KBM-7 (cell line): ENCODE results near the gene GTPBP3.

Source experiments
- DNase-seq: peaks from one replicate; pipeline ENCODE4 v3.0.0-alpha.2; 2015
- in situ Hi-C: fragments of 300-500 bp; cut with MboI; formaldehyde crosslinking; loops from 2 replicates; pipeline ENCODE4 v1.14.3; 2020; ENCODE audit warnings: low sequenced_read_pairs, low pct_unique_long_range_greater_than_20kb, mixed read lengths

The GTPBP3 gene

DNA sequence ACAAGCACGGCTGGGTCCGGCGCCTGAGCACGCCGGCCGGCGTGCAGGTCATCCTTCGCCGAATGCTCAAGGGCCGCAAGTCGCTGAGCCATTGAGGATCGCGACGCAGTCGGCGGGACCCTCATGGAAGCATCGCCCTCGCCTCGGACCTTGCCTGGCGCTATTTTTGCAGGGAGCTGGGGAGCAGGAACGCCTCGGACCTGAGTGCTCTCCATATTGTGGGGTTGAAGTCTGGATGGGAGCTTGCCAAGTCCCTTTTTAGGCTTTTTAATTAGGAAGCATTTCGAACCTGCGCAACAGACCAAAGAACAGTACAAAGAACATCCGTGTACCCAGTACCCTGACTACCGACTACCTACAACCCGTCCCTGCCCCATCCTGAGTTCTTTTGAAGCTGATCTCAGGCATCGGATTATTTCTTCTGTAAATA is 31.1 kb upstream of the GTPBP3 start:
- in situ Hi-C loops = no loop called here
- DNase-seq = no peak

DNA sequence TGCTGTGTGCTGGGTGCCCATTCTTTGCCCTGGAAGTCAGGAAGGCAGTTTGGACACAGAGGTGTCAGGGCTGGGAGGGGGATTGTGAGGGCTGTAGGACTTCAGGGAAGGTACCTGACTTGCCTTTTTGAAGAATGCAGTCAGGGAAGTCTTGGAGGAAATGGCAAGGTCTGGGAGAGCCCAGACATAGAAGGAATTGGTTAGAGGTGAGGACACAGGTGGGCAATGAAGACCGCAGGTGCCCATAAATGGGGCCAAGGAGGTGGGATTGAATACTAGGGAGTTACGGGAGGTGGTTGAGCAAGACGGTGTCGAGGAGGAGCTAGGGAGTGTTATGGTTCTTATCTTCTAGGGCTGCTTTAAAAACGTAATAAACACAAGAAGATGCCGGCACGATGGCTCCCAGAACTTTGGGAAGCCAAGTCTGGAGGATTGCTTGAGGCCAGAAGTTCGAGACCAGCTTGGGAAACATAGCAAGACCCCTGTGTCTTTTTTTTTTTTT is 29.4 kb upstream of the GTPBP3 start:
- in situ Hi-C loops = no loop called here
- DNase-seq = no peak

DNA sequence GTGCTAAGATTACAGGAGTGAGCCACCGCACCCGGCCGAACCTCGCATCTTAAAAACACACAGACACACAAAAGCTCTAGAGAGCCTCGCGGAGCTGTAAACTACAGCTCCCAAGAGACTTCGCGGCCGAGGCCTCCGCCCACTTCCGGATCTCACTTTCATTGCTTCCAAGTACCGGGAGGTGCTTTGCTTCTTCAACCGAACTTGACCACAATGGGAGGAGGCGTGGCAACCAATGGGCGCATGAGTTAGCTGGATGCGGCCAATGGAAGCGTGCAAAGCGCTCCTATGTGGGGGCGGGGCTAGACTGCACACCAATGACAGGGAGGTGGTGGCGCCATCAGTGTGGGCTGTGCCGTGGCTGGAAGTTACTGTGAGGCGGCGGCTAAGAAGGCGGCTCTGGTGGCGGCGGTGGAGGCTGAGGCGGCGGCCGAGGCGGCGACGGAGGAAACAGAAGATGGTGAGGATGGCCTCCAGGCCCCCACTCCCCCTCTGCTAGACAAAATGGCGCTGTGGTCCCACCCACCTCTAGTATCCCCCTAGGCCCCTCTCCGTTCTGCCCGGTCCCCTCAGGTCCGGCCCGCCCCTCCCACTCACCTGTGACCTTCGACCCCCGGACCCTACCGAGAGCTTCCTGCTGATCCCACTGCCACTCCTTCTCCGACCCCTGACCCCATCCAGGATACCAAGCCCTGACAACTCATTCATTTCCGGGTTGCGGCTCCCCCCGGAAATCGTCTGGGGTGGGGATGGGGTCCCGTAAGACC is 28.0 kb upstream of the GTPBP3 start, which contains the start of gene DDA1:
Gene DDA1, plus strand, starts transcription at position 366 of the 767 bp plus-strand sequence. Its CDS starts 92 bp downstream, at position 458.
- peak; percentile 99 for DNase-seq
- in situ Hi-C loops = no loop called here

DNA sequence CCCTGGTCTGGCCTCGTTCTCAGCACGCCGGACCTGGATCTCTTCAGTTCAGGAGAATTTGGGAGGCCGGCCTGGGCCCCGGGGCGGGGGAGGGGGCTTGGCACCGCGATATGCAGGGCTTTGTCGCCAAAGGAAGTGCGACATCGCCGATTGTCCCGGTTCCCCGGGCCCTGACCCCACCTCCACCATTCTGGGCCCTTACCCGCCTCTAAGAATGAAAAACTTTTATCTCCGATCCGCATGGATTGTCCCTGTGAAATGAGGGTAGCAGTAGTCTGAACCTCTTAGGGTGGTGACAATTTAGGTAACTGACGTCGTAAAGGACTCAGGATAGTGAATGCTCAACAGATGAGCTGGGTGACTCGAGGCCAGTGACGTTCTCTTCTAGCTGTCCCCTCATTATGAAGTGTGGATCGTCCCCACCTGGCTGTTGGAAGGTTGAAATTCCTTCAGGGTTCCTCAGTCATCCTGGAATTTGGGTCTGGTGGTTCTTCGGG is 27.3 kb upstream of the GTPBP3 start:
- in situ Hi-C loops = no loop called here
- no peak for DNase-seq

DNA sequence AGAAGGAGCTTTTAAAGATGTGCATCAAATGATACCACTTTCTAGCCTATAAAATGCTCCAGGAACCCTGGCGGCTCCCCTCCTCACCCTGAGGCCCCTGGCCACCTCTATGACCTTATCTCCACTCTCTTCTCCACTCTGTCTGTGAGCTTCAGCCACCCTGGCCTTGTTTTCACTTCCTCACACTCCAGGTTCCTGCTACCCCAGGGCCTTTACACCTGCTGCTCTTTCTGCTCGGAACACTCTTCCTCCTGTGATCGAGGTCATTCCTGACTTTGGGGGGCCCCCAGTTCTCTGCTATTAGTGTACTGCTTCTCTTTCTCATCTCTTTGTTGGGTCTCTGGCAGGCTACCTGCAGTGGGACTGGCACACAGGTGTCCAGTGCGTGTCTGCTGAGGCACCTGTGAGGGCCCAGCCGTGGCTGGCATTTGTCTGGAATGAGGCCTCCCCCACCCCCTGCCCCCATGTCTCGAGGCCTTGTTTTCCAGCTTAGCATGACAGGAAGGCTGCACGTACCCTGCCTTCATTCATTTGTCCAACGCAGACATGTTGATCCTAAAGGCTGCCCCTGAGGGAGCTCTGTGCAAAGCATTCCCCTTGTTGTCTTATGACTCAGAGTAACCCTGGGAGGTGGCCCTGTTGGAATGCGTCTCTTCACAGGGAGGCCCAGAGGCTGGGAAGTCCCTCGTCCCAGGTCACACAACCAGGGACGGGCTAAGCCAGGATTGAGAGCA is 25.7 kb upstream of the GTPBP3 start:
- DNase-seq = no peak
- in situ Hi-C loops = no loop called here

DNA sequence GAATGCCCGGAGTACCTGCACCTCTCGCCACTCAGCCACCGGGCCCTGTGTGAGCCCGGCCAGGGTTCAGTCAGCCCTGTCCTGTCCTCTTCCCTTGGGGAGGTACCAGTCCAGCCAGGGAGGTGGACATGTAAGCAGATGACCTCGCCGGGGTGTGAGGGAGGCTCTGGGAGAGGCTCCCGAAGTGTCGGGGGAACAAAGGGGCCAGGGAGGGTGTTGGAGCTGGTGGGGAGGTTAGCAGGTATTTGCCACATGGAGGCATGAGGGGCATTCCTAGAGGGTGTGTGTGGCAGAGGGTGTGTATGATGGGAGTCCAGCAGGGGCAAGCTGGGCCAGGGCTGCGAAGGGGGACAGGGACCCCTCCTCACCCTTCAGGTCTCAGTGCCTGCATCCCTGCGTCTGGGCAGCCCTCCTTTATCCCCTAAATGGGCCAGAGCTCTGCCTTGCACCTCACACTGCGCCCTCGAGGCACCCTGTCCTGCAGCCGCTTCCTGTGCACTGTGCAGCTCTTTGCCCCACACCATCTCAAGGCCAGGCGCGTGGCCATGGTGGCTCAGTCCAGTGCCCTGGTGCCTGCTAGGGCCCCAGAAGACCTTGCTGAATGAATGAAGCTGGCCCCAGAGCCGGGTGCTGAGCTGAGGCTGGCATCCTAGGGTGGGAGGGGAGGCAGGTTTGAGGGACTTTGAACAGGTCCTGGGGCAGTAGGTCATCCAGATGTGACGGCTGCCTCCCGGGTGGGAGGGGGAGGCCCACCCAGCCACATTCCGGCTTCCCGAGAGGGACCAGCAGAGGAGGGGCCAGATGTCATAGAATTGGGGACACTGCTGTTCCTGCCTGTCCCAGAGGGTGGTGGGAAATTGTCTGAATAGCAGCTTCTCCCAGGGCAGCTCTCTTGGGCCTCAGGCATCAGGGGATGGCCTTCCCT is 24.9 kb upstream of the GTPBP3 start:
- in situ Hi-C loops = no loop called here
- DNase-seq = no peak

DNA sequence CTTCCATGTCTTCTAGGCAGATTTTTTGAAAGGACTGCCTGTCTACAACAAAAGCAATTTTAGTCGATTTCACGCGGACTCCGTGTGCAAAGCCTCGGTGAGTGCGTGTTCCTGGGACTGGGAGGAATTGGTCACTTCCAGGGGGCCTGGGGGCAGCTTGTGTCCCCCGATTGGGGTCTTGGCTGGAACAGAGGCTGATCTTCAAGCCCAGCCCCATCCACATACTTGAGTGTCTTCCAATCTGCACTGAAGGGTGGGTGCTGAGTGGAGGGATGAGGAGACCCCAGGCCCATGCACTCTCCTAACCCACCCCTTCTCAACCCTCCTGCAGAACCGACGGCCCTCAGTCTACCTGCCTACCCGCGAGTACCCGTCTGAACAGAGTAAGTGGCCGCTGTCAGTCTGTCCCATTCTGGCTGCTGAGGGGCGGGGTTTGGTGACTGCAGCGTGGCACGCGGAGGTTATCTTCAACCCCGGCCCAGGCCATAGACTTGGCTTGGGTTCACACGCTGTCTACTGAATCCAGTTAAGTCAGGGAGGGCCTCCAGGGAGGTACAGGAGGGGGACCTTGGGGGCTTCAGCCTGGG is 23.3 kb upstream of the GTPBP3 start:
- no peak for DNase-seq
- in situ Hi-C loops = no loop called here

DNA sequence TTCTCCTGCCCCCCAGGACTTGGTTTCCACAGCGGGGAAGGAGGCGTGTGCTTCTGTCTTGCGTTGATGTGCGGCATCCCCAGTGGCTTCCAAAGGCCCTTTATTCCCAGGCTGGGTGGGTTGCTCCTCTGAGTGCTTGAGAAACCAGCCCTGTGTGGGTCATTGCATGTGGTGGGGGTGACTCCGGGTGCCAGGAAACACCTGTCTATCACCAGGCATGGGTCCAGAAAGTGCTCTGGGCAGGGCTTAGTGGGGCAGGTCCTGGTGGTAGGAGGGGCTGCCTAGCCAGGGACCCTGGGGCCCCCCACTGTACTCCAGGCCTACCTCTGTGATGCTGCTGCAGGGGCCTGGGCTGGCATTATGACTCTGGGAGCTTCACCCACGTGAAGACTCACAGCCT is 18.4 kb upstream of the GTPBP3 start:
- in situ Hi-C loops = no loop called here
- no peak for DNase-seq

DNA sequence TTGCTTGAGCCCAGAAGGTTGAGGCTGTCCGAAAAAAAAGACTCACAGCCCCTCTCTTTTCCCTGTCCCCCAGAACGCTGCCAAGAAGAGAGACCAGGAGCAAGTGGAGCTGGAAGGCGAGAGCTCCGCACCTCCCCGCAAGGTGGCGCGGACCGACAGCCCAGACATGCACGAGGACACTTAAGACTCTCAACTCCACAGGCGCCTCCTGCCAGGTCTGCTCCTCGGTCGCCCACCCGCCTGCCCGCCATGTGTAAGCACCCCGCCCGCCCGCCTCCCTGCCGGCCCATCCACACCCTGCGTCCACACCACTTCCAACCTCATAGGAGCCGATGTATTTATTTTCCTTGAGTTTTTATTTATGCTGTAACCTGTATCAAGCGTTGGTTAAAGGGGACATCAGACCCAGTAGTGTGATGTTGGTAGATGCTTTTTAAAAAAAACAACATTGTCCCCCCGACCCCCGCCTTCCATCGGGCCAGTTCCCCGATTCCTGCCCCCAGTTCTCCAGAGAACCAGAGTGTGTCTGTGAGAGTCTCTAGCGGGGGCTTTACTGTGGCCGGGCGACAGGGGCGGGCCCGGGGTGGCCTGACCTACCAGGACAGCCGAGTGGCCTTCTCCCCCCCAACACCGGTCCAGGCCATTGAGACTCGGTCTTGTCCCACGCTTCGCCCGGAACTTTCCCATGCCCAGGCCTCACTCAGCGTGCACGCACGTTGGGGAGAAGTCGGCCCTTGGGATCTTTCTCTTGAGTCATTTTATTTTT is 17.7 kb upstream of the GTPBP3 start:
- in situ Hi-C loops = no loop called here
- DNase-seq = no peak

DNA sequence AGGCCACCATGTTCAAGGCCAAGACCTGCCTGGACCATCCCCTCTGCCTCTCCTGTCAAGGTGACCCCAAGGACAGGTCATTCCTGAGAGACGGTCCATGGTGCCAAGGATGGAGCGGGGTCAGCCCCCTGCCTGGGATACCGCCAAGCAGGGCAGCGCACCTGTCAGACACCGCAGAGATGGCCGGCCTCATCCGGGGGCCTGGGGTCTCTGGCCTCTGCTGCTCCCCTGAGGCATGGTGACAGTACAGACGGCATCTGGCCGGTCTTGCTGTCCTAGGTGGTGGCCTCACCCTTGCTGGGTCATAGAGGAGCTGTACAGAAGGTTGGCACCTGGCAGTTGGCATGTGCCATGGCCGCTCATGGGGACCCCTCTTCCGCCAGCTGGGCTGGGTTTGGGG is 16.9 kb upstream of the GTPBP3 start:
- no peak for DNase-seq
- in situ Hi-C loops = no loop called here

DNA sequence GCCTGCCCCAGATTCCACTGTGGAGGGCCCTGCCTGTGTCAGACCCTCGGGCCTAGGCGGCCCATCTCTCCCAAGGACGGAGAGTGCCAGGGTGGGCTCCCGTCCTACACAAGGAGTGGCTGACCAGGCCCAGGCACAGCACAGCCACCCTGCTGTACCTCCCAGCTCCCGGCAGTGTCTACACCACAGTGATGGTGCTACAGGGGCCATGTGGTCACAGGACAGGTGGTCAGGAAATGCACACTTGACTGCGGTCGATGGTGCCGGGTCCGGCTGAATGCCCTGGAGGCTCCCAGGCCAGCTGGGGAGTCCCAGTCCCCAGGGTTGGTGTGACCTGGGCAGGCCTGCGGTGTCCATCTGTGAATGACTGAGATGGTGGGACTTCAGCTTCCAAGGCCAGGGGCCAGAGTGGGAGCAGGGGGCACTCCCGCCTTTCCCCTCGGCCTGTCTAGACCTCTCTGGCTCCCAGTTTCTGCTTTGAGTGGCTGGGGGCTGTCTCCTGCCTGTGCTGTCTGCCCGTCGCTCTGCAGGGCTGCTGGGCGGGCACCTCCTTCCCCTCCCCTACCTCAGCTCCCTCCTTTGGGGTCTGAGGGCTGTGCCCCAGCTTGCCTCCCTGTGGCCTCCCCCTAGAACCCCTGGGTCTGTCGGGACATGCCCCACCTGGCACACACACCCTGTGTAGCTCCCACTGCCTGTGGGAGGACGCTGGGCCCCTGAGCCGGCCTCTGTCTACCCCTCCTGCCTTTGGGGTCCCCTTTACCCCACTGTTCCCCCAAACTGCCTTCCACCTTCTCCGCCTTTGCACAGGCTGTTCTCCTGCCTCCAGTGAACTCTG is 15.5 kb upstream of the GTPBP3 start:
- in situ Hi-C loops = no loop called here

DNA sequence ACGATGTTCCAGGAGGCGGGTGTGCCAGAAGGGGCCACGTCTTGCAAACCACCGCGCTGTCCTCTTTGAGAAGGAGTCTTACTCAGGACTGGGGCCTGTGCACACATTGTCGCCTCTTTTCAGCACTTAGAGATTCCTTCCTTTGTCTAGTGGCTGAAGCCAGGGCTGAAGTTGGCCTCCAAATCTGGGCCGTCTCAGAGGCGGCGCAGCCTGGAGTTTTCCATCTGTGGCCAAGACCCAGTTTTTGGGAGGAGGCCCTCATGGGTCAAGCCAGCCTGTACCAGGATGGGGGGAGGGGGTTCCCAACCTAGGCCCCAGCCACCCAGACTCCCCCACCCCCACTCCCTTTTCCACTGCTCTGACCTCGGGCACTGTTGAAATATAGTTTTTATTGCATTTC is 14.5 kb upstream of the GTPBP3 start:
- in situ Hi-C loops = no loop called here

More for the DNA sequence above, 15.5 kb upstream of the GTPBP3 start:
- DNase-seq = no peak

DNA sequence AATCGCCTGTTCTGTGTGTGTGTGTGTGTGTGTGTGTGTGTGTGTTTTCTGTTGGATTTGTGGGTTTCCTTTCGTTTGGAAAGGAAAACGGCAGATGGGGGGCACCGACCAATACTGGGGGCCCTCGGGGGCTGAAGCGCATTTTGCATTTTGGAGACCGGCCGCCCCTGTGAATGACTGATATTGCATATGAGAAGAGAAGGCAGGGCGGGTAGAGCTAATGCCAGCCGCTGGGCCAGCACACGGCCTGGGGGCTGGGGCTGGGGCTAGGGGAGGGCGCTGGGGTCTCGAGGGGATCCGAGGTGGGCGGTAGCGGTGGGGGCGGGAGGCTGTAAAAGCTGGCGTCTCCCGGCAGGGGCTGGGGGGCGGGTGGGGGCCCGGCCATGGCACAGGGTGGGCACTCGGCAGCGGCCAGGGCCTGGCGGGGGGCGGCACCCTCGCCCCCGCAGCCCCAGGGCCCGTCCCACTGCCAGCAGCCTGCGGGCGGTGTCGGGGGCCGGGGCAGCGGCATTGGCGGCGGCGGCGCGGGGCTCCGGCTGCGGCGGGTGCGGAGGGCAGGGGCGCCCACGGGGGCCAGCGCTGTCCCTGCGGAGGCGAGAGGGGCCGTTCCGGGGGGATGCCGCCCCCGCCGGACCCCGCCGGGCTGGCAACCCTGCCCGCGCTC is 13.9 kb upstream of the GTPBP3 start:
- no peak for DNase-seq
- in situ Hi-C loops = no loop called here

More for the DNA sequence above, 14.5 kb upstream of the GTPBP3 start:
- no peak for DNase-seq

DNA sequence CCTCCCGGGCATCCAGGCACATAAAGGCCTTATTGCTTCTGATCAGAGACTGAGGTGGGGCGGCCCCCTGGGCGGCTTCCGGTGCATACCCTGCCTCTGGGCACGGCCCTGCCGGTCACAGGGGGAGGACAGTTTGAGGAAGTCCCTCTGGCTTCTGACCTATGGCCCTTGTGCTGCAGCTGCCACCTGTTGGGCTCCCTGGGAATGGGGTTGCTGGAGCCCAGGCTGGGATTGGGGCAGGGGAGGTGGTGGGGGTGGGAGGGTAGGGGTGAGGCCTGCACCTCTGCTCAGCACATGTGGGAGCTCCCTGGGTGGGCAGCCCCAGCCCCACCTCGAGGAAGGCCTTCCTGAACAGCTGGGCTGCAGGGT is 13.4 kb upstream of the GTPBP3 start:
- DNase-seq = no peak
- in situ Hi-C loops = no loop called here

DNA sequence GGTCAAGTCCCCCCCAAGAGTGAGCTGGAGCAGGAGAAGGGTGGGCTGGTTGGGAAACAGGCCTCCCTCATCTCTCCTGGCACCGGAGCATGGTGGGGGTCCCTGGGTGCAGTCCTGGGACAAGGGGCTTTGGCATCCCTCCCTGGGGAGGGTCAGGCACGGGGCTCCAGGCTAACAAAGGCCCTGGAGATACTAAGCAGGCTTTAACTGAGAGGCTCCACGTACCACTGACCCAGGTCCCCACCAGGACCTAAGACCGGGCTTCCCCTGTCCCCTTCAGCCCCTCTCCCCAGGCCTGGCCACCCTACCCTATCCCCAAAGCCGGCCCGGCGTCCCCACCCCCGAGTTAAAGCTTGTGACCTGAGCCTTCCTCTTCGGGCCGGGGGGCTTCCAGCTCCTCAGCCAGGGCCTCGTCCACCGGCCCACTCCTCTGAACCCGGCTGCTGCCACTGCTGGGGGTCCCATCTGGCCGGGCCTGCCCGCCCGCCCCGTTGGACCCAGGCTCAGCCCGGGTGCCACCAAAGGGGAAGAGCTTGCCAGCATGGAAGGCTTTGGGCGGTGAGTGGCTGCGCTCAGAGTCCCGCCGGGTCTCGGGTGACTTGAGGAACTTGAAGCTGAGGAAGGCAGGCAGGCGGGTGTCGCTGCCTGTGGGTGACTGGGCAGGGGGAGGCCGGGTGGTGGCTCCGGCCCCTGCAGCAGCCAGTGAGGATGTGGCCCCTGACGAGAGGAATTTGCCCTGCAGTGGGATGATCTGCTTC is 12.8 kb upstream of the GTPBP3 start:
- no peak for DNase-seq

DNA sequence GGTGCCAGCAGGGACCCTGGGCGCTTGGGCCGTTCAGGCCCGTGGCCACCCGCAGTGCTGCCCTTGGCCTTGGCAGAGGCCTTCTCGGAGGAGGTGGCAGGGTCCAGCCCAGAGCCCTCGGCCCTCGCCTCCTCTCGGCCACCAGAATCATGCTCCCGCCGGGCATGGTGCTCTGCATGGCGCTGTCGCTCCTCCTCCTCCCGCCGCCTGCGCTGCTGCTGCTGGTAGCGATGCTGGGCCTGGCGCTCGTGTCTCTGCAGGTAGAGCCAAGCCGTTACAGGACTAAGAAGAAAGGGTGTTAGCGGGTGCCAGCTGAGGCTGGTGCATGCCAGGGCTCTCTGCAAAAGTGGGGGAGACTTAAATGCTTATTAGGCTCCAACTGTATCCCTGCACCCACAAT is 12.2 kb upstream of the GTPBP3 start:
- in situ Hi-C loops = no loop called here
- no peak for DNase-seq

More for the DNA sequence above, 12.8 kb upstream of the GTPBP3 start:
- in situ Hi-C loops = no loop called here
